SK-N-SH (cell line): ENCODE measurements around the gene BCL2L15. TPM values are rescaled to one million over a fixed set of nuclear protein-coding genes. Genes with fewer than 3 reads are reported as not detected.

Experiments
- CTCF ChIA-PET: fragments of 300-600, 350-600 bp; formaldehyde crosslinking; extraction: SDS; loops from one replicate; lab custom pipeline; 2021; lab: Yijun Ruan, JAX
- POLR2A ChIA-PET: fragments of 350-600 bp; sonication (Branson Sonifier 250); formaldehyde crosslinking; extraction: SDS; loops from one replicate; lab custom pipeline; 2020; ENCODE audit warnings: antibody characterized with exemption, inconsistent platforms; lab: Yijun Ruan, JAX
- DNase-seq: peaks from one replicate; pipeline ENCODE4 v3.0.0; 2012
- H2AFZ ChIP-seq: fragments of 200-600 bp; sonication (generic); 2 replicates; pipeline ENCODE4 v1.8.1; 2016; ENCODE audit warnings: antibody characterized with exemption, mild to moderate bottlenecking, low read depth
- H3F3A ChIP-seq: fragments of 200-600 bp; sonication (generic); replicated peaks from 2 replicates; pipeline ENCODE3; 2016; ENCODE audit warnings: antibody characterized with exemption, mild to moderate bottlenecking; ENCODE audit not compliant: insufficient read depth
- H3K27ac ChIP-seq, 2 experiments: fragments of 200-500 bp in 1 of 2; fragments of 200-600 bp in 1 of 2; sonication (Bioruptor generic) in 1 of 2; sonication (generic), shearing (Covaris generic) in 1 of 2; 2 replicates each; pipeline versions ENCODE4 v1.5.1 to v1.6.1; 2014 to 2016; ENCODE audit warnings: low read depth in 2 of 2, inconsistent platforms in 1 of 2, low read length in 1 of 2, mild to moderate bottlenecking in 1 of 2, mixed read lengths in 1 of 2
- H3K27me3 ChIP-seq: fragments of 200-600 bp; sonication (generic), shearing (Covaris generic); 2 replicates; pipeline ENCODE4 v1.6.1; 2016; ENCODE audit warnings: mixed run types; ENCODE audit not compliant: insufficient read depth
- H3K36me3 ChIP-seq, 2 experiments: fragments of 200-500 bp in 1 of 2; fragments of 200-600 bp in 1 of 2; sonication (Bioruptor generic) in 1 of 2; sonication (generic) in 1 of 2; replicated peaks in 1 of 2; 2 replicates each; pipeline versions ENCODE3 to v1.5.1; 2014 to 2016; ENCODE audit warnings: low read length in 1 of 2, mild to moderate bottlenecking in 1 of 2; ENCODE audit not compliant: insufficient read depth in 2 of 2, control insufficient read depth in 1 of 2
- H3K4me1 ChIP-seq, 2 experiments: fragments of 200-500 bp in 1 of 2; fragments of 200-600 bp in 1 of 2; sonication (Bioruptor generic) in 1 of 2; sonication (generic), shearing (Covaris generic) in 1 of 2; 2 replicates each; pipeline versions ENCODE4 v1.5.1 to v1.6.1; 2014 to 2016; ENCODE audit warnings: low read depth in 1 of 2, low read length in 1 of 2, mixed run types in 1 of 2; ENCODE audit not compliant: insufficient read depth in 2 of 2, control insufficient read depth in 1 of 2
- H3K4me2 ChIP-seq: fragments of 200-600 bp; sonication (generic), shearing (Covaris generic); 2 replicates; pipeline ENCODE4 v1.6.1; 2017; ENCODE audit warnings: mixed run types
- H3K4me3 ChIP-seq, 2 experiments: fragments of 200-500 bp in 1 of 2; fragments of 200-600 bp in 1 of 2; sonication (Bioruptor generic) in 1 of 2; sonication (generic), shearing (Covaris generic) in 1 of 2; 2 replicates each; pipeline versions ENCODE4 v1.5.1 to v1.8.1; 2014 to 2016; ENCODE audit warnings: low read depth in 2 of 2, inconsistent platforms in 1 of 2, low read length in 1 of 2, mild to moderate bottlenecking in 1 of 2, mixed read lengths in 1 of 2, moderate library complexity in 1 of 2
- H3K79me2 ChIP-seq: fragments of 200-600 bp; sonication (generic); 2 replicates; pipeline ENCODE4 v1.8.1; 2017; ENCODE audit warnings: mild to moderate bottlenecking; ENCODE audit not compliant: insufficient read depth
- H3K9ac ChIP-seq: fragments of 200-600 bp; sonication (generic); 2 replicates; pipeline ENCODE4 v1.6.1; 2017; ENCODE audit warnings: mixed run types
- H3K9me2 ChIP-seq: fragments of 200-600 bp; sonication (generic); 2 replicates; pipeline ENCODE4 v1.6.1; 2017; ENCODE audit warnings: mixed run types
- H3K9me3 ChIP-seq: fragments of 200-600 bp; sonication (generic); 2 replicates; pipeline ENCODE4 v1.6.1; 2017; ENCODE audit warnings: mixed run types, mild to moderate bottlenecking, moderate library complexity
- H4K20me1 ChIP-seq: fragments of 200-600 bp; sonication (generic); 2 replicates; pipeline ENCODE4 v1.6.1; 2017; ENCODE audit warnings: mild to moderate bottlenecking, mixed run types; ENCODE audit not compliant: insufficient read depth
- ELF1 ChIP-seq: IDR thresholded peaks from 2 replicates; pipeline ENCODE4 v1.4.0; 2012
- EZH2phosphoT487 ChIP-seq: fragments of 200-600 bp; sonication (generic); IDR thresholded peaks from 2 replicates; pipeline ENCODE4 v1.6.1; 2017; ENCODE audit warnings: low read depth, mixed run types, mild to moderate bottlenecking, antibody characterized with exemption, moderate library complexity, borderline replicate concordance
- MAX ChIP-seq: IDR thresholded peaks from 2 replicates; pipeline ENCODE4 v1.4.0; 2012; ENCODE audit warnings: low read depth
- MEF2A ChIP-seq: IDR thresholded peaks from 2 replicates; pipeline ENCODE4 v1.4.0; 2012; ENCODE audit warnings: low read depth, borderline replicate concordance
- MXI1 ChIP-seq: IDR thresholded peaks from 2 replicates; pipeline ENCODE4 v1.6.1; 2012; ENCODE audit warnings: mild to moderate bottlenecking, low read depth, low read length, improper control_type of control experiment
- NRF1 ChIP-seq: IDR thresholded peaks from 2 replicates; pipeline ENCODE4 v1.6.1; 2012; ENCODE audit warnings: low read depth, mild to moderate bottlenecking, low read length
- POLR2AphosphoS5 ChIP-seq: IDR thresholded peaks from 2 replicates; pipeline ENCODE4 v1.6.1; 2012; ENCODE audit warnings: low read depth, low read length
- REST ChIP-seq: IDR thresholded peaks from 2 replicates; pipeline ENCODE4 v1.6.1; 2012; ENCODE audit warnings: mild to moderate bottlenecking, low read depth, low read length, moderate library complexity
- RXRA ChIP-seq: IDR thresholded peaks from 2 replicates; pipeline ENCODE4 v1.4.0; 2012; ENCODE audit warnings: low read depth, mild to moderate bottlenecking, borderline replicate concordance
- SIN3A ChIP-seq: IDR thresholded peaks from 2 replicates; pipeline ENCODE4 v1.6.1; 2012; ENCODE audit warnings: low read depth, mild to moderate bottlenecking, low read length, moderate library complexity, borderline replicate concordance
- SMC3 ChIP-seq: IDR thresholded peaks from 2 replicates; pipeline ENCODE4 v1.6.1; 2012; ENCODE audit warnings: low read depth, low read length, improper control_type of control experiment
- TAF1 ChIP-seq: IDR thresholded peaks from 2 replicates; pipeline ENCODE4 v1.6.1; 2012; ENCODE audit warnings: low read depth, mild to moderate bottlenecking, low read length, moderate library complexity, borderline replicate concordance
- TCF12 ChIP-seq: IDR thresholded peaks from 2 replicates; pipeline ENCODE4 v1.4.0; 2012
- WGBS: methylation state at CpG from one replicate; pipeline ENCODE4 v1.1.6; 2017; ENCODE audit warnings: low lambda C conversion rate; 5-methylcytosine and 5-hydroxymethylcytosine counted together
- polyA plus RNA-seq, 3 experiments: library from polyadenylated mRNA; depleted of rRNA; stranded (reverse); fragments of >200 nt; gene quantifications; 2 replicates each; pipeline ENCODE4 v1.2.3, GENCODE V29; 2012

The BCL2L15 gene
- polyA plus RNA-seq, 1 of the 3 experiments (the other 2 are of a cell fraction) = 0.02 TPM

- Histone ChIP-seq H3K79me2 (peaks cover 27% of the 10 kb centered on the region), H3F3A (peaks cover 16% of the 10 kb centered on the region), H3K36me3 (peaks cover 47 to 48% of the 10 kb centered on the region in 2 experiments), H3K4me2 (no peak overlapping the region), H4K20me1 (no peaks in the 10 kb centered on the region), H3K9me2 (no peaks in the 10 kb centered on the region), H3K9me3 (no peaks in the 10 kb centered on the region), H3K27ac (no peak overlapping the region), H3K4me3 (no peak overlapping the region), H3K27me3 (no peaks in the 10 kb centered on the region), H2AFZ (no peak overlapping the region), H3K9ac (no peak overlapping the region), H3K4me1 (peaks cover 6 to 7% of the 10 kb centered on the region in 2 experiments; a peak in 2 of 4 replicates)
- POLR2A ChIA-PET = no interaction called here
- DNase-seq = no peak
- TF ChIP-seq TCF12 = no peak
- no peak for TF ChIP-seq RXRA
- TF ChIP-seq MEF2A = no peak
- TF ChIP-seq TAF1 = no peak
- TF ChIP-seq SMC3 = no peak
- TF ChIP-seq REST = no peak
- no peak for TF ChIP-seq SIN3A
- TF ChIP-seq EZH2phosphoT487 = no peak
- TF ChIP-seq POLR2AphosphoS5 = no peak
- CTCF ChIA-PET = no interaction called here
Measured at GRCh38 chr1:113899111-113899510, 11.7 kb upstream of the BCL2L15 start.

- CTCF ChIA-PET = interaction anchor here (1.5 kb wide), 1 partner anchor 63 kb away, joined by 4 read pairs; no protein-coding TSS in a partner anchor
- TF ChIP-seq MXI1 = no peak
- no peak for TF ChIP-seq SIN3A
- TF ChIP-seq ELF1 = no peak
- no peak for TF ChIP-seq NRF1
- TF ChIP-seq MAX = no peak
- TF ChIP-seq, all 33 proteins: peak for 0
- WGBS = 90% methylated on average over 1 of the region's 1 CpG
- no peaks in the 10 kb centered on the region for H4K20me1 ChIP-seq
- no peak for DNase-seq
- no peaks in the 10 kb centered on the region for H3K9me2 ChIP-seq
- no peaks in the 10 kb centered on the region for H3K27me3 ChIP-seq
- H3K36me3 ChIP-seq = peaks cover 47 to 48% of the 10 kb centered on the region in 2 experiments
- no peak overlapping the region for H2AFZ ChIP-seq
- H3K27ac ChIP-seq = no peak overlapping the region
- peaks cover 0 to 6% of the 10 kb centered on the region in 2 experiments; a peak in 1 of 4 replicates for H3K4me1 ChIP-seq
- H3K9ac ChIP-seq = no peak overlapping the region
- H3K4me3 ChIP-seq = no peak overlapping the region
- no peaks in the 10 kb centered on the region for H3K9me3 ChIP-seq
- peaks cover 20% of the 10 kb centered on the region for H3K79me2 ChIP-seq
- H3F3A ChIP-seq = peaks cover 16% of the 10 kb centered on the region
- no peak overlapping the region for H3K4me2 ChIP-seq
- POLR2A ChIA-PET = no interaction called here
Measured at GRCh38 chr1:113898241-113898814, 10.9 kb upstream of the BCL2L15 start.
